ENCODE results near the gene STK35. TPM values are rescaled to one million over a fixed set of nuclear protein-coding genes. Genes with fewer than 3 reads are reported as not detected.

The STK35 gene
- total RNA-seq, 1 donor from 2014 or later = 14.5 TPM

- Mint-ChIP-seq H3K36me3 (ENCODE audit: low read depth) (no peaks in the 10 kb centered on the region), H3K4me1 (ENCODE audit: low read depth) (no peaks in the 10 kb centered on the region), H3K4me3 (ENCODE audit: unreplicated experiment) (no peak overlapping the region), H3K27me3 (ENCODE audit: low read depth) (peaks cover 6% of the 10 kb centered on the region), H3K27ac (ENCODE audit: unreplicated experiment) (no peak overlapping the region), H3K9me3 (ENCODE audit: low read depth) (no peaks in the 10 kb centered on the region)
- TF ChIP-seq CTCF (IDR thresholded peaks at IDR 0.05) = no peak
- no peak for DNase-seq (ENCODE audit: low spot score)
Measured at GRCh38 chr20:2164966-2165365, 63.3 kb downstream of the STK35 start.

GRCh38 chr20:2165871-2166270 is 64.2 kb downstream of the STK35 start:
- no peak for TF ChIP-seq CTCF (IDR thresholded peaks at IDR 0.05)
- Mint-ChIP-seq H3K36me3 (ENCODE audit: low read depth) (no peaks in the 10 kb centered on the region), H3K4me1 (ENCODE audit: low read depth) (no peaks in the 10 kb centered on the region), H3K27ac (ENCODE audit: unreplicated experiment) (no peak overlapping the region), H3K27me3 (ENCODE audit: low read depth) (peaks cover 10% of the 10 kb centered on the region), H3K9me3 (ENCODE audit: low read depth) (no peaks in the 10 kb centered on the region), H3K4me3 (ENCODE audit: unreplicated experiment) (no peak overlapping the region)
- no peak for DNase-seq (ENCODE audit: low spot score)

GRCh38 chr20:2167112-2167511 is 65.5 kb downstream of the STK35 start:
- no peaks in the 10 kb centered on the region for H3K9me3 Mint-ChIP-seq (ENCODE audit: low read depth)
- no peaks in the 10 kb centered on the region for H3K36me3 Mint-ChIP-seq (ENCODE audit: low read depth)

GRCh38 chr20:2168946-2169345 is 67.3 kb downstream of the STK35 start:
- Mint-ChIP-seq H3K27me3 (ENCODE audit: low read depth) (peaks cover 23% of the 10 kb centered on the region), H3K9me3 (ENCODE audit: low read depth) (no peaks in the 10 kb centered on the region), H3K4me3 (ENCODE audit: unreplicated experiment) (no peak overlapping the region), H3K36me3 (ENCODE audit: low read depth) (no peaks in the 10 kb centered on the region), H3K27ac (ENCODE audit: unreplicated experiment) (no peak overlapping the region), H3K4me1 (ENCODE audit: low read depth) (peaks cover 4% of the 10 kb centered on the region)
- no peak for TF ChIP-seq CTCF (IDR thresholded peaks at IDR 0.05)
- DNase-seq (ENCODE audit: low spot score) = no peak

More at GRCh38 chr20:2167112-2167511, 65.5 kb downstream of the STK35 start:
- DNase-seq (ENCODE audit: low spot score) = no peak
- no peak overlapping the region for H3K4me3 Mint-ChIP-seq (ENCODE audit: unreplicated experiment)
- TF ChIP-seq CTCF (IDR thresholded peaks at IDR 0.05) = no peak
- H3K4me1 Mint-ChIP-seq (ENCODE audit: low read depth) = no peaks in the 10 kb centered on the region
- H3K27me3 Mint-ChIP-seq (ENCODE audit: low read depth) = peaks cover 15% of the 10 kb centered on the region
- H3K27ac Mint-ChIP-seq (ENCODE audit: unreplicated experiment) = no peak overlapping the region

GRCh38 chr20:2169456-2170088 is 67.9 kb downstream of the STK35 start:
- Mint-ChIP-seq H3K27me3 (ENCODE audit: low read depth) (peaks cover 23% of the 10 kb centered on the region), H3K36me3 (ENCODE audit: low read depth) (no peaks in the 10 kb centered on the region), H3K9me3 (ENCODE audit: low read depth) (no peaks in the 10 kb centered on the region), H3K4me3 (ENCODE audit: unreplicated experiment) (no peak overlapping the region), H3K27ac (ENCODE audit: unreplicated experiment) (no peak overlapping the region), H3K4me1 (ENCODE audit: low read depth) (peaks cover 4% of the 10 kb centered on the region)
- no peak for DNase-seq (ENCODE audit: low spot score)
- TF ChIP-seq CTCF (IDR thresholded peaks at IDR 0.05) = no peak
